Thyroid gland (tissue), 4 donors: Measurements from ENCODE around the gene MYO9B.

Experiments used
- CTCF ChIP-seq, 6 experiments: fragments of 200-600 bp in 3 of 6; fragments of 450-650 bp in 3 of 6; sonication (generic) in 3 of 6; IDR thresholded peaks; one replicate each; pipeline ENCODE4 v1.5.1; 2016 to 2019; ENCODE audit warnings: antibody characterized with exemption in 6 of 6, mild to moderate bottlenecking in 2 of 6, inconsistent platforms in 1 of 6, moderate library complexity in 1 of 6
- POLR2A ChIP-seq, 2 donors: fragments of 450-650 bp; IDR thresholded peaks; one replicate each; pipeline ENCODE4 v1.6.1; 2017; ENCODE audit warnings: antibody characterized with exemption in 2 of 2, mild to moderate bottlenecking in 2 of 2, moderate library complexity in 1 of 2

GRCh38 chr19:17110599-17110966, 35.0 kb downstream of the MYO9B start:
- TF ChIP-seq CTCF (IDR thresholded peaks at IDR 0.05) (no peak), POLR2A (IDR thresholded peaks at IDR 0.05) (no peak)
